Measurements from ENCODE around the gene CMTM5.

CMTM5 gene

GRCh38 chr14:23405096-23405495 lies 28.2 kb downstream of the CMTM5 start:
- Histone ChIP-seq H3K79me1 (ENCODE audit: low read length) (no peaks in the 10 kb centered on the region), H3K4me1 (ENCODE audit: control insufficient read depth in 1 of 2, insufficient read depth in 2 of 2, low read length in 2 of 2) (no peaks in the 10 kb centered on the region), H4K12ac (ENCODE audit: low read depth, low read length) (no peak overlapping the region), H3K14ac (ENCODE audit: low read length) (no peak overlapping the region), H3K79me2 (ENCODE audit: control insufficient read depth, insufficient read depth, low read length, poor library complexity) (no peaks in the 10 kb centered on the region), H3K27me3 (ENCODE audit: insufficient read depth, low read length) (no peaks in the 10 kb centered on the region), H3K9me3 (ENCODE audit: insufficient read depth, low read depth, low read length) (peaks cover 2% of the 10 kb centered on the region), H3K36me3 (ENCODE audit: control insufficient read depth in 1 of 2, insufficient read depth in 2 of 2, low read length in 2 of 2) (no peaks in the 10 kb centered on the region), H4K8ac (ENCODE audit: low read depth, low read length) (no peak overlapping the region), H3K18ac (ENCODE audit: low read length) (no peak overlapping the region), H3K9ac (ENCODE audit: low read length) (no peak overlapping the region), H2BK12ac (ENCODE audit: low read length) (no peak overlapping the region), H3K27ac (ENCODE audit: low read depth, low read length) (no peak overlapping the region), H3K4me3 (ENCODE audit: low read depth, low read length) (no peak overlapping the region), H2AFZ (ENCODE audit: insufficient read depth, low read length, poor library complexity) (no peak overlapping the region), H4K91ac (ENCODE audit: low read depth, low read length) (no peak overlapping the region), H2BK120ac (ENCODE audit: insufficient read depth, low read length, poor library complexity) (no peak overlapping the region), H3K23ac (ENCODE audit: low read length) (no peak overlapping the region), H2BK5ac (ENCODE audit: low read depth, low read length, poor library complexity) (no peak overlapping the region), H2AK5ac (ENCODE audit: low read length) (no peak overlapping the region), H3K4ac (ENCODE audit: low read depth, low read length) (no peak overlapping the region), H3K4me2 (ENCODE audit: low read length) (no peak overlapping the region)
- no CpG with 5 or more reads among the region's 10 CpGs for WGBS (ENCODE audit: extremely low coverage, insufficient coverage, insufficient read length)
- DNase-seq = no peak

- H2BK12ac ChIP-seq (ENCODE audit: low read length) = no peak overlapping the region
- H4K91ac ChIP-seq (ENCODE audit: low read depth, low read length) = no peak overlapping the region
- H3K18ac ChIP-seq (ENCODE audit: low read length) = no peak overlapping the region
- H2AK5ac ChIP-seq (ENCODE audit: low read length) = no peak overlapping the region
- H4K12ac ChIP-seq (ENCODE audit: low read depth, low read length) = no peak overlapping the region
- H3K4me1 ChIP-seq (ENCODE audit: control insufficient read depth in 1 of 2, insufficient read depth in 2 of 2, low read length in 2 of 2) = peaks cover 0 to 2% of the 10 kb centered on the region in 2 experiments
- H2AFZ ChIP-seq (ENCODE audit: insufficient read depth, low read length, poor library complexity) = no peak overlapping the region
- no peaks in the 10 kb centered on the region for H3K79me2 ChIP-seq (ENCODE audit: control insufficient read depth, insufficient read depth, low read length, poor library complexity)
- H3K14ac ChIP-seq (ENCODE audit: low read length) = no peak overlapping the region
- H3K4me2 ChIP-seq (ENCODE audit: low read length) = no peak overlapping the region
- no peaks in the 10 kb centered on the region for H3K27me3 ChIP-seq (ENCODE audit: insufficient read depth, low read length)
- WGBS (ENCODE audit: extremely low coverage, insufficient coverage, insufficient read length) = no CpG with 5 or more reads among the region's 13 CpGs
- no peaks in the 10 kb centered on the region for H3K79me1 ChIP-seq (ENCODE audit: low read length)
- no peak for DNase-seq
- no peak overlapping the region for H2BK120ac ChIP-seq (ENCODE audit: insufficient read depth, low read length, poor library complexity)
- H3K27ac ChIP-seq (ENCODE audit: low read depth, low read length) = no peak overlapping the region
- H2BK5ac ChIP-seq (ENCODE audit: low read depth, low read length, poor library complexity) = no peak overlapping the region
- H3K4ac ChIP-seq (ENCODE audit: low read depth, low read length) = no peak overlapping the region
- H3K23ac ChIP-seq (ENCODE audit: low read length) = no peak overlapping the region
- H3K36me3 ChIP-seq (ENCODE audit: control insufficient read depth in 1 of 2, insufficient read depth in 2 of 2, low read length in 2 of 2) = no peaks in the 10 kb centered on the region
- H3K9me3 ChIP-seq (ENCODE audit: insufficient read depth, low read depth, low read length) = peaks cover 2% of the 10 kb centered on the region
- H4K8ac ChIP-seq (ENCODE audit: low read depth, low read length) = no peak overlapping the region
- H3K9ac ChIP-seq (ENCODE audit: low read length) = no peak overlapping the region
- H3K4me3 ChIP-seq (ENCODE audit: low read depth, low read length) = no peak overlapping the region
These were observed 28.7 kb downstream of the CMTM5 start for GRCh38 chr14:23405516-23406025.

GRCh38 chr14:23406244-23406643 lies 29.4 kb downstream of the CMTM5 start:
- H3K79me2 ChIP-seq (ENCODE audit: control insufficient read depth, insufficient read depth, low read length, poor library complexity) = no peaks in the 10 kb centered on the region
- no peak overlapping the region for H4K12ac ChIP-seq (ENCODE audit: low read depth, low read length)
- H4K8ac ChIP-seq (ENCODE audit: low read depth, low read length) = no peak overlapping the region
- H3K4me2 ChIP-seq (ENCODE audit: low read length) = no peak overlapping the region
- no peak overlapping the region for H2BK12ac ChIP-seq (ENCODE audit: low read length)
- no peak overlapping the region for H3K14ac ChIP-seq (ENCODE audit: low read length)
- H3K4ac ChIP-seq (ENCODE audit: low read depth, low read length) = no peak overlapping the region
- H2BK5ac ChIP-seq (ENCODE audit: low read depth, low read length, poor library complexity) = no peak overlapping the region
- peaks cover 0 to 2% of the 10 kb centered on the region in 2 experiments for H3K4me1 ChIP-seq (ENCODE audit: control insufficient read depth in 1 of 2, insufficient read depth in 2 of 2, low read length in 2 of 2)
- peaks cover 2% of the 10 kb centered on the region for H3K9me3 ChIP-seq (ENCODE audit: insufficient read depth, low read depth, low read length)
- WGBS (ENCODE audit: extremely low coverage, insufficient coverage, insufficient read length) = no CpG with 5 or more reads among the region's 4 CpGs
- H2AK5ac ChIP-seq (ENCODE audit: low read length) = no peak overlapping the region
- no peak overlapping the region for H3K23ac ChIP-seq (ENCODE audit: low read length)
- H3K4me3 ChIP-seq (ENCODE audit: low read depth, low read length) = no peak overlapping the region
- DNase-seq = no peak
- no peaks in the 10 kb centered on the region for H3K36me3 ChIP-seq (ENCODE audit: control insufficient read depth in 1 of 2, insufficient read depth in 2 of 2, low read length in 2 of 2)
- no peaks in the 10 kb centered on the region for H3K27me3 ChIP-seq (ENCODE audit: insufficient read depth, low read length)
- H3K9ac ChIP-seq (ENCODE audit: low read length) = no peak overlapping the region
- H3K18ac ChIP-seq (ENCODE audit: low read length) = no peak overlapping the region
- no peak overlapping the region for H3K27ac ChIP-seq (ENCODE audit: low read depth, low read length)
- no peak overlapping the region for H4K91ac ChIP-seq (ENCODE audit: low read depth, low read length)
- no peaks in the 10 kb centered on the region for H3K79me1 ChIP-seq (ENCODE audit: low read length)
- H2AFZ ChIP-seq (ENCODE audit: insufficient read depth, low read length, poor library complexity) = no peak overlapping the region
- no peak overlapping the region for H2BK120ac ChIP-seq (ENCODE audit: insufficient read depth, low read length, poor library complexity)

- Histone ChIP-seq H2BK120ac (ENCODE audit: insufficient read depth, low read length, poor library complexity) (no peak overlapping the region), H3K27ac (ENCODE audit: low read depth, low read length) (no peak overlapping the region), H3K4me1 (ENCODE audit: control insufficient read depth in 1 of 2, insufficient read depth in 2 of 2, low read length in 2 of 2) (peaks cover 0 to 2% of the 10 kb centered on the region in 2 experiments), H3K79me1 (ENCODE audit: low read length) (no peaks in the 10 kb centered on the region), H3K23ac (ENCODE audit: low read length) (no peak overlapping the region), H4K91ac (ENCODE audit: low read depth, low read length) (no peak overlapping the region), H3K18ac (ENCODE audit: low read length) (no peak overlapping the region), H2BK12ac (ENCODE audit: low read length) (no peak overlapping the region), H4K12ac (ENCODE audit: low read depth, low read length) (no peak overlapping the region), H3K79me2 (ENCODE audit: control insufficient read depth, insufficient read depth, low read length, poor library complexity) (no peaks in the 10 kb centered on the region), H3K4me2 (ENCODE audit: low read length) (no peak overlapping the region), H2AK5ac (ENCODE audit: low read length) (no peak overlapping the region), H3K27me3 (ENCODE audit: insufficient read depth, low read length) (no peaks in the 10 kb centered on the region), H3K36me3 (ENCODE audit: control insufficient read depth in 1 of 2, insufficient read depth in 2 of 2, low read length in 2 of 2) (no peaks in the 10 kb centered on the region), H4K8ac (ENCODE audit: low read depth, low read length) (no peak overlapping the region), H3K4ac (ENCODE audit: low read depth, low read length) (no peak overlapping the region), H3K4me3 (ENCODE audit: low read depth, low read length) (no peak overlapping the region), H3K9me3 (ENCODE audit: insufficient read depth, low read depth, low read length) (peaks cover 2% of the 10 kb centered on the region), H3K9ac (ENCODE audit: low read length) (no peak overlapping the region), H2BK5ac (ENCODE audit: low read depth, low read length, poor library complexity) (no peak overlapping the region), H2AFZ (ENCODE audit: insufficient read depth, low read length, poor library complexity) (no peak overlapping the region), H3K14ac (ENCODE audit: low read length) (no peak overlapping the region)
- no CpG with 5 or more reads among the region's 15 CpGs for WGBS (ENCODE audit: extremely low coverage, insufficient coverage, insufficient read length)
- DNase-seq = no peak
These were observed 30.0 kb downstream of the CMTM5 start for GRCh38 chr14:23406725-23407355.

Measured in trophoblast cell (in vitro differentiated cells and primary cell).